ENCODE results near the gene NHS.
A peak's percentile ranks its signal among the peaks of the same experiment; 100 is the strongest.

NHS gene

DNA sequence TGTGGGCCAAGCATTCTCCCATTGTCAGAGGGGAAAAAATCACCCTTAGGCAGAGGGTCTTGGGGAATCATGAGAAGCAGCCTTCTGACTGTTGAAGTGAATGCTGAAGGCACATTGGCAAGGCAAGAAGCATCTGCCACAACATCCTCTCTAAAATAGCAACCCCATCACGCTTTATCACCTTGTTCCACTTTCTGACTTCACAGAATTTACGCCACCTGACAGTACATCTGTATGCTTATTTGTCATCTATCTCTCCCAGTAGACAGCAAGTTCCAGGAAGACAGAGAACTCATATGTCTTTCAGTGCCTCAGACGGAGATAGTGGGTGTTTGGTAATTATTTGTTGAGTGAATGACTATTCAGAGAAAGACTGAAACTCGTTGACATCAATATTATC, 293.9 kb downstream of the NHS start:
- Histone ChIP-seq H3K36me3 (ENCODE audit: control insufficient read depth in 4 of 4, insufficient read depth in 4 of 4, low read length in 3 of 4) (no peaks in the 10 kb centered on the region), H3K27ac (ENCODE audit: insufficient read depth in 1 of 2, low read depth in 1 of 2, low read length in 2 of 2, poor library complexity in 1 of 2, severe bottlenecking in 2 of 2) (no peak overlapping the region), H3K27me3 (replicated peaks in 2 of 5; ENCODE audit: control insufficient read depth in 4 of 5, insufficient read depth in 5 of 5, low read length in 4 of 5) (peaks cover 0 to 3% (median 0%) of the 10 kb centered on the region in 5 experiments), H3K4me1 (ENCODE audit: control extremely low read depth in 1 of 4, control insufficient read depth in 4 of 4, insufficient read depth in 4 of 4, low read length in 3 of 4) (no peaks in the 10 kb centered on the region), H3K9me3 (ENCODE audit: control extremely low read depth in 1 of 5, control insufficient read depth in 4 of 5, insufficient read depth in 2 of 5, low read depth in 1 of 5, low read length in 4 of 5) (no peaks in the 10 kb centered on the region), H3K4me3 (ENCODE audit: control insufficient read depth in 1 of 7, extremely low read depth in 1 of 7, insufficient read depth in 4 of 7, low read depth in 2 of 7, low read length in 6 of 7) (no peak overlapping the region)
- ChIA-PET POLR2A (no interaction called here), CTCF (interaction anchor here (1.7 kb wide), 1 partner anchor 12 kb away, joined by 4 read pairs; no protein-coding TSS in a partner anchor)
- WGBS (ENCODE audit: insufficient coverage): 67% methylated on average over 3 of the region's 4 CpGs
- no peak for DNase-seq

DNA sequence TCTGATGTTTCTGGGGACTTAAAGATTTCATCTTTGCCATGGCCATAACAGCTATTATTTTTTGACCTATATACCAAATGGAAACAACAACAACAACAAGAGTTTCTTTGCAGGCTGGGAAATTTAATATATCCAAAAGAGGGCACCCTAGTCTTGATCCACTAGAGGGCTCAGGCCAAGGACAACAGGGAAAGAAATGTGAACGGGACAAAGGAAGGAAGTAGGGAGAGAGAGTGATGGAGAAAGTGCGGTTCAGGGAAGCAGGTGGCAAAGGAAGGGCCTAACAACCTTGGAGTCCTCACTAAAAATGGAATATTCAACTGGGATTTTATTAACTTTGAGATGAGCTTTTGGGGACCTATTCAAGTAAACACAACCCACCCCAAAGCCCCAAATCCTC, 294.5 kb downstream of the NHS start:
- Histone ChIP-seq H3K27ac (ENCODE audit: insufficient read depth in 1 of 2, low read depth in 1 of 2, low read length in 2 of 2, poor library complexity in 1 of 2, severe bottlenecking in 2 of 2) (no peak overlapping the region), H3K4me1 (ENCODE audit: control extremely low read depth in 1 of 4, control insufficient read depth in 4 of 4, insufficient read depth in 4 of 4, low read length in 3 of 4) (peaks cover 0 to 3% (median under 1%) of the 10 kb centered on the region in 4 experiments), H3K36me3 (ENCODE audit: control insufficient read depth in 4 of 4, insufficient read depth in 4 of 4, low read length in 3 of 4) (no peaks in the 10 kb centered on the region), H3K27me3 (replicated peaks in 2 of 5; ENCODE audit: control insufficient read depth in 4 of 5, insufficient read depth in 5 of 5, low read length in 4 of 5) (peaks cover 0 to 3% (median 0%) of the 10 kb centered on the region in 5 experiments), H3K4me3 (ENCODE audit: control insufficient read depth in 1 of 7, extremely low read depth in 1 of 7, insufficient read depth in 4 of 7, low read depth in 2 of 7, low read length in 6 of 7) (no peak overlapping the region), H3K9me3 (ENCODE audit: control extremely low read depth in 1 of 5, control insufficient read depth in 4 of 5, insufficient read depth in 2 of 5, low read depth in 1 of 5, low read length in 4 of 5) (no peaks in the 10 kb centered on the region)
- DNase-seq: no peak
- POLR2A ChIA-PET: no interaction called here
- CTCF ChIA-PET: interaction anchor here (0.7 to 1.7 kb wide), 2 partner anchors 12 to 27 kb away, joined by 3 to 4 read pairs; no protein-coding TSS in a partner anchor
- 0% methylated on average over 1 of the region's 2 CpGs for WGBS (ENCODE audit: insufficient coverage)

DNA sequence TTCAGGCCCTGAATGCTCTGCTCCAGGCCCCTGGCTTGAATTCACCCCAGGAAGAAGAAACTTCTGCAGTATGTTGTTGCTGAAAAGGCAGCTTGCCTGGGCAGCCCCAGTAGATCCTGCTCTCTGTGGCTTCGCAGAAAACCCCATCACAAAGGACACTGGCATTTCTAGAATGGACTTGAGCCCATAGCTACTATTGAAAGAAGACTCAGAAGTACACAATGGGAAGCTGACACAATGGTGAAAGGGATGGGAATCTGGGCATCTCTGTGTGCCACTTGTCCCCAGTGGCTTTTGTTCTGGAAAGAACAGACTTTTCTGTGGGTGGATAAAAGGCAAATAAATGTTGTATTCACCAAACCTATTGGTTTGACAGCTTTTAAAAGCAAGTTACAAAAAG, 294.9 kb downstream of the NHS start:
- peaks cover 0 to 3% (median 0%) of the 10 kb centered on the region in 5 experiments for H3K27me3 ChIP-seq (replicated peaks in 2 of 5; ENCODE audit: control insufficient read depth in 4 of 5, insufficient read depth in 5 of 5, low read length in 4 of 5)
- 60% methylated on average over 1 of the region's 1 CpG for WGBS (ENCODE audit: insufficient coverage)
- H3K27ac ChIP-seq (ENCODE audit: insufficient read depth in 1 of 2, low read depth in 1 of 2, low read length in 2 of 2, poor library complexity in 1 of 2, severe bottlenecking in 2 of 2): no peak overlapping the region
- ChIA-PET CTCF (interaction anchor here (0.7 to 1.7 kb wide), 2 partner anchors 11 to 27 kb away, joined by 3 to 4 read pairs; no protein-coding TSS in a partner anchor), POLR2A (no interaction called here)
- H3K36me3 ChIP-seq (ENCODE audit: control insufficient read depth in 4 of 4, insufficient read depth in 4 of 4, low read length in 3 of 4): no peaks in the 10 kb centered on the region
- no peaks in the 10 kb centered on the region for H3K9me3 ChIP-seq (ENCODE audit: control extremely low read depth in 1 of 5, control insufficient read depth in 4 of 5, insufficient read depth in 2 of 5, low read depth in 1 of 5, low read length in 4 of 5)
- DNase-seq: no peak
- H3K4me3 ChIP-seq (ENCODE audit: control insufficient read depth in 1 of 7, extremely low read depth in 1 of 7, insufficient read depth in 4 of 7, low read depth in 2 of 7, low read length in 6 of 7): no peak overlapping the region
- H3K4me1 ChIP-seq (ENCODE audit: control extremely low read depth in 1 of 4, control insufficient read depth in 4 of 4, insufficient read depth in 4 of 4, low read length in 3 of 4): peaks cover 0 to 7% (median 2%) of the 10 kb centered on the region in 4 experiments

DNA sequence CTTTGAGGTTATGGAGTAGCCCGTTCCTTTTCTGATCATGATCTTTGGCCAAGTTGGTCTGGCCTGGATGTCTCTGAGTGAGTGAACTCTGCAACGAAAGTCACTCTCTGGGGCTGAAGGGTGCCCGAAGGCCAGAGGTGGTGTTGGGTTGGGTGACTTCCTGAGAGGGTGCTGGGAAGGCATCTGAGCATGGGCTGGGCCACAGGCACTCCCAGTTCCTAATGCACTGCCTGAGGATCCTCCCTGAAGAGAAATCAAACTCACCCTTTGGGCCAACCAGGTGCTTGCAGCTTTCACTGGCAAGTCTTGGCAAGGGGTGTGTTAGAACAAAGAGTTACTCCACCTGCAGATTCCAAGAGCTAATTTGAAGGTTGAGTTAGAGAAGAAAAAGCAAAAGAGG, 295.9 kb downstream of the NHS start:
- peaks cover 0 to 10% (median 3%) of the 10 kb centered on the region in 4 experiments for H3K4me1 ChIP-seq (ENCODE audit: control extremely low read depth in 1 of 4, control insufficient read depth in 4 of 4, insufficient read depth in 4 of 4, low read length in 3 of 4)
- ChIA-PET CTCF (no interaction called here), POLR2A (no interaction called here)

DNA sequence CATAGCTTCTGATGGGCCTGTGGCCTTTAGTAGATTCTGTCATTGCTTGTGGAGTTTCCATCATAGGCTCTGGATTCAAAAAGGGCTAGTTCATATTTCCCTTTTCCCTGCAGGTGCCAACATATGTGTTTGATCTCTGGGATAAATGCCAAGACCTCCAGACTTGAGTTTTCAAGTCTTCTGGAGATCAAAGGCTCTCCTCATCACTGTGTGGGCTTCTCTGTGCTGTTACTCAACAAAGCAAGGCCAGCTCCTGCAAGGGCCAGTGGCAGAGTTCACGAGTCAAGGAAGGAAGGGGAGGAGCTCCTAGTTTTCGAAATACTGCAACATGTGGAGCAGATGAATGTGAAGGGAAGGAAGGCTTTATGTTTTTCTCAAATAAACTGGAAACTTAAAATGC, 299.6 kb downstream of the NHS start:
- 17% methylated on average over 1 of the region's 2 CpGs for WGBS (ENCODE audit: insufficient coverage)
- peak in 1 of 3 donors; percentile 8 for DNase-seq
- CTCF ChIA-PET: no interaction called here
- Histone ChIP-seq H3K27me3 (replicated peaks in 2 of 5; ENCODE audit: control insufficient read depth in 4 of 5, insufficient read depth in 5 of 5, low read length in 4 of 5) (peaks cover 0 to 3% (median 0%) of the 10 kb centered on the region in 5 experiments), H3K36me3 (ENCODE audit: control insufficient read depth in 4 of 4, insufficient read depth in 4 of 4, low read length in 3 of 4) (no peaks in the 10 kb centered on the region), H3K27ac (ENCODE audit: insufficient read depth in 1 of 2, low read depth in 1 of 2, low read length in 2 of 2, poor library complexity in 1 of 2, severe bottlenecking in 2 of 2) (no peak overlapping the region), H3K9me3 (ENCODE audit: control extremely low read depth in 1 of 5, control insufficient read depth in 4 of 5, insufficient read depth in 2 of 5, low read depth in 1 of 5, low read length in 4 of 5) (no peaks in the 10 kb centered on the region), H3K4me3 (ENCODE audit: control insufficient read depth in 1 of 7, extremely low read depth in 1 of 7, insufficient read depth in 4 of 7, low read depth in 2 of 7, low read length in 6 of 7) (no peak overlapping the region), H3K4me1 (ENCODE audit: control extremely low read depth in 1 of 4, control insufficient read depth in 4 of 4, insufficient read depth in 4 of 4, low read length in 3 of 4) (peaks cover 0 to 10% (median 3%) of the 10 kb centered on the region in 4 experiments)
- POLR2A ChIA-PET: no interaction called here

More for the DNA sequence above, 295.9 kb downstream of the NHS start:
- H3K9me3 ChIP-seq (ENCODE audit: control extremely low read depth in 1 of 5, control insufficient read depth in 4 of 5, insufficient read depth in 2 of 5, low read depth in 1 of 5, low read length in 4 of 5): no peaks in the 10 kb centered on the region
- no peaks in the 10 kb centered on the region for H3K36me3 ChIP-seq (ENCODE audit: control insufficient read depth in 4 of 4, insufficient read depth in 4 of 4, low read length in 3 of 4)
- 64% methylated on average over 2 of the region's 3 CpGs for WGBS (ENCODE audit: insufficient coverage)
- H3K27me3 ChIP-seq (replicated peaks in 2 of 5; ENCODE audit: control insufficient read depth in 4 of 5, insufficient read depth in 5 of 5, low read length in 4 of 5): peaks cover 0 to 3% (median 0%) of the 10 kb centered on the region in 5 experiments
- no peak overlapping the region for H3K27ac ChIP-seq (ENCODE audit: insufficient read depth in 1 of 2, low read depth in 1 of 2, low read length in 2 of 2, poor library complexity in 1 of 2, severe bottlenecking in 2 of 2)
- no peak overlapping the region for H3K4me3 ChIP-seq (ENCODE audit: control insufficient read depth in 1 of 7, extremely low read depth in 1 of 7, insufficient read depth in 4 of 7, low read depth in 2 of 7, low read length in 6 of 7)
- DNase-seq: no peak

DNA sequence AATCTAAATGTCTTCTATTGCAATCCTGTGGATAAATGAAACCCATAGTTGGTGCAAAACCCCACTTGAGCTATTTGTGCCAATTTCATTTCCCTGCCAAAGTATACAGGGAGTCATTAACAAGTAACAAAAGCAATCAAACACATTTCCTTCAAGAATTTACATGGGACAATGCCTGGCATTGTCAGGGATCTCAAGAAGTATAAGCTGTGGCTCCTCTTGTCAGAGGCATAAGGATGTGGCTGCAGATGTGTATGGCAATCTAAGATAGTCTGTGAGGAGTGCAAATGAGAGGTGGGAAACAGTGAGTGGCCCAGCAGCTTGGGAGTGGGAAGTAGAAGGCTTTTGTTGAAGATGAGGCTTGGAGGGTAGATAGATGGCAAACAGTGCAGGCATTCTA, 304.3 kb downstream of the NHS start:
- no peaks in the 10 kb centered on the region for H3K9me3 ChIP-seq (ENCODE audit: control extremely low read depth in 1 of 5, control insufficient read depth in 4 of 5, insufficient read depth in 2 of 5, low read depth in 1 of 5, low read length in 4 of 5)
- H3K4me3 ChIP-seq (ENCODE audit: control insufficient read depth in 1 of 7, extremely low read depth in 1 of 7, insufficient read depth in 4 of 7, low read depth in 2 of 7, low read length in 6 of 7): no peak overlapping the region
- no peaks in the 10 kb centered on the region for H3K36me3 ChIP-seq (ENCODE audit: control insufficient read depth in 4 of 4, insufficient read depth in 4 of 4, low read length in 3 of 4)
- no peak overlapping the region for H3K27ac ChIP-seq (ENCODE audit: insufficient read depth in 1 of 2, low read depth in 1 of 2, low read length in 2 of 2, poor library complexity in 1 of 2, severe bottlenecking in 2 of 2)
- POLR2A ChIA-PET: interaction anchor here (0.7 kb wide), 1 partner anchor 132 kb away, joined by 3 read pairs; no protein-coding TSS in a partner anchor
- peaks cover 0 to under 1% (median 0%) of the 10 kb centered on the region in 5 experiments for H3K27me3 ChIP-seq (replicated peaks in 2 of 5; ENCODE audit: control insufficient read depth in 4 of 5, insufficient read depth in 5 of 5, low read length in 4 of 5)
- H3K4me1 ChIP-seq (ENCODE audit: control extremely low read depth in 1 of 4, control insufficient read depth in 4 of 4, insufficient read depth in 4 of 4, low read length in 3 of 4): peaks cover 5 to 35% (median 20%) of the 10 kb centered on the region in 4 experiments
- CTCF ChIA-PET: no interaction called here
- no peak for DNase-seq

DNA sequence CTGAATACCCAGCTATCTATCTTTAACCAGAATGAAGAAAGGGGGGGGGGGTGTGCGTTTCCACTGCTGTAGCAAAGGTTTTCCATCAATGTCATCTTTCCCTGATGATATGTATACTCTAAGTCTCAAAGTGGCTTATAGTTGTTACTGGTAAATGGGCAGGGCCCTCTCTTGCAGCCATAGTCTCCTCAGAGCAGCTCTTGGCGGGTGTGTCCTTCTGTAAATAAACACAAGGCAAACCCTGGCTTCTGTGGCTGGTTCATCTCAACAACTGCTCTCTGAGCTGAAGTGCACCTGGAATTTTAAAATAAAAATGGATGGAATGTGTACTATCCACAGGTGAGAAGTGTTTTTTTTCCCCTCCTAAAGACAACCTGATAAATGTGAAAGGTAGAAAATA, 304.8 kb downstream of the NHS start:
- Histone ChIP-seq H3K27me3 (replicated peaks in 2 of 5; ENCODE audit: control insufficient read depth in 4 of 5, insufficient read depth in 5 of 5, low read length in 4 of 5) (peaks cover 0 to 6% (median 0%) of the 10 kb centered on the region in 5 experiments), H3K27ac (ENCODE audit: insufficient read depth in 1 of 2, low read depth in 1 of 2, low read length in 2 of 2, poor library complexity in 1 of 2, severe bottlenecking in 2 of 2) (no peak overlapping the region), H3K4me3 (ENCODE audit: control insufficient read depth in 1 of 7, extremely low read depth in 1 of 7, insufficient read depth in 4 of 7, low read depth in 2 of 7, low read length in 6 of 7) (no peak overlapping the region), H3K9me3 (ENCODE audit: control extremely low read depth in 1 of 5, control insufficient read depth in 4 of 5, insufficient read depth in 2 of 5, low read depth in 1 of 5, low read length in 4 of 5) (no peaks in the 10 kb centered on the region), H3K4me1 (ENCODE audit: control extremely low read depth in 1 of 4, control insufficient read depth in 4 of 4, insufficient read depth in 4 of 4, low read length in 3 of 4) (peaks cover 5 to 29% (median 18%) of the 10 kb centered on the region in 4 experiments), H3K36me3 (ENCODE audit: control insufficient read depth in 4 of 4, insufficient read depth in 4 of 4, low read length in 3 of 4) (no peaks in the 10 kb centered on the region)
- CTCF ChIA-PET: no interaction called here
- 43% methylated on average over 1 of the region's 2 CpGs for WGBS (ENCODE audit: insufficient coverage)
- DNase-seq: no peak
- POLR2A ChIA-PET: interaction anchor here (0.7 kb wide), 1 partner anchor 131 kb away, joined by 3 read pairs; no protein-coding TSS in a partner anchor
